ENCODE measurements around the gene C19orf73. TPM values are rescaled to one million over a fixed set of nuclear protein-coding genes. Genes with fewer than 3 reads are reported as not detected.

Gene C19orf73
- total RNA-seq, 1 experiment from 2014 or later, result 1.5 TPM

DNA sequence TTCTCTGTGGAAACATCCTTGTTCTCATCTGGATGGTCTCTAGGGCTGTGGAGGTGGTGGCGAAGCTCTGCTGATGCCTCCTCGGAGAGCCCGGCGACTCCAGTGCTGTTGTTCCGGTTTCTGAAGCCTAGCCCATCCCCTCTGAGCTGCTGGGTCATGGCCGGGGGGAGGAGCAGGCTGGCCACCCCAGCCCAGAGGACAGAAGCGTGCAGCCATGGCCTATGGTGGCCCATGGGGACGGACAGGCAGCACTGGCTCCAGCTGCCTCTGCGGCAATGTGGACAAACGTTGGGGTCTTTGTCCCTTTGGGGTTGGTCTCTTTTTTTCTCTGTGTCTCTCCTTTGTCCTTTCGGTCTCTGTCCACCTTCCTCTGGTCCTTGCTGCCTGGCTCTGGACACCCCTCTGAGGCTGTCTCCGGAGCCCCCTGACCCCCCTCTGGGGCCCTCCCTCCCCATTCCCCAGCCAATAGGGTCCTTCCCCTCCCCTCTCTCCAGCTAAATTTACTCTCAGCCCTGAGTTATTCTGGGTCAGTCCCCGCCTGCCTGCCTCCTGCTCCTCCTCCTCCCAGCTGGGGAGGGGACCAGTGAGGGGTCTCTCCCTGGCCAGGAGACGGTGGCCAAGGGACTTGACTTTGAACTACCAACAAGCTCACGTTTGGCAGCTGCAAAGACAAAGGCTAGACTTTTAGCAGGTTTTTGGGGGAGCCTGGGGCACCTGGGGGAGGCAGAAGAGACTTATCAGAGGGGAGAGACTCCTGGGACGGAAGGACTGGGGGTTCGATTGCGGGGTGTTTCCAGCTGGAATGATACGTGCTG is 36.3 kb upstream of the C19orf73 start, which contains the start of gene HRC:
Gene HRC (minus strand): TSS at position 392 of the 815 bp plus-strand sequence. CDS start 159 bp downstream, at position 233.
- peak in 1 of 2 experiments; percentile 17 for DNase-seq
- H2AFZ ChIP-seq, result no peak within 1 kb of the TSS
- intact Hi-C loops (cut with micrococcal nuclease; ENCODE audit: unreplicated experiment), result no loop called here
- no peaks in the 10 kb centered on the region for H3K9me2 ChIP-seq (ENCODE audit: insufficient read depth)
- TF ChIP-seq, protein P1, sequence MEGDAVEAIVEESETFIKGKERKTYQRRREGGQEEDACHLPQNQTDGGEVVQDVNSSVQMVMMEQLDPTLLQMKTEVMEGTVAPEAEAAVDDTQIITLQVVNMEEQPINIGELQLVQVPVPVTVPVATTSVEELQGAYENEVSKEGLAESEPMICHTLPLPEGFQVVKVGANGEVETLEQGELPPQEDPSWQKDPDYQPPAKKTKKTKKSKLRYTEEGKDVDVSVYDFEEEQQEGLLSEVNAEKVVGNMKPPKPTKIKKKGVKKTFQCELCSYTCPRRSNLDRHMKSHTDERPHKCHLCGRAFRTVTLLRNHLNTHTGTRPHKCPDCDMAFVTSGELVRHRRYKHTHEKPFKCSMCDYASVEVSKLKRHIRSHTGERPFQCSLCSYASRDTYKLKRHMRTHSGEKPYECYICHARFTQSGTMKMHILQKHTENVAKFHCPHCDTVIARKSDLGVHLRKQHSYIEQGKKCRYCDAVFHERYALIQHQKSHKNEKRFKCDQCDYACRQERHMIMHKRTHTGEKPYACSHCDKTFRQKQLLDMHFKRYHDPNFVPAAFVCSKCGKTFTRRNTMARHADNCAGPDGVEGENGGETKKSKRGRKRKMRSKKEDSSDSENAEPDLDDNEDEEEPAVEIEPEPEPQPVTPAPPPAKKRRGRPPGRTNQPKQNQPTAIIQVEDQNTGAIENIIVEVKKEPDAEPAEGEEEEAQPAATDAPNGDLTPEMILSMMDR (conservative IDR thresholded peaks at IDR 0.05), result no peak
- TF ChIP-seq EZH2 (IDR thresholded peaks at IDR 0.05; ENCODE audit: low read depth), result no peak
- no peaks in the 10 kb centered on the region; the same call in 1 of the 2 replicates for H4K20me1 ChIP-seq (ENCODE audit: insufficient read depth)
- no peak within 1 kb of the TSS for H3K4me3 ChIP-seq
- H3K9me3 ChIP-seq (ENCODE audit: insufficient read depth, low read depth), result no peaks in the 10 kb centered on the region
- H3K4me1 ChIP-seq (replicated peaks; ENCODE audit: insufficient read depth), result peaks cover 14% of the 10 kb centered on the region
- ChIA-PET CTCF (no interaction called here), POLR2A (ENCODE audit: unreplicated experiment) (no interaction called here)
- no TSS peak for BruUV-seq (replicated peaks)
- no peak within 1 kb of the TSS for H3K4me2 ChIP-seq
- H3K36me3 ChIP-seq (ENCODE audit: low read depth), result no peaks in the 10 kb centered on the region
- no peaks in the 10 kb centered on the region for H3K27me3 ChIP-seq (ENCODE audit: insufficient read depth, low read depth)
- H3F3A ChIP-seq (ENCODE audit: insufficient read depth, low read depth), result peaks cover 18% of the 10 kb centered on the region; the same call in 1 of the 2 replicates
- H3K27ac ChIP-seq, result no peak within 1 kb of the TSS
- no peaks in the 10 kb centered on the region for H3K79me2 ChIP-seq (ENCODE audit: low read depth)

DNA sequence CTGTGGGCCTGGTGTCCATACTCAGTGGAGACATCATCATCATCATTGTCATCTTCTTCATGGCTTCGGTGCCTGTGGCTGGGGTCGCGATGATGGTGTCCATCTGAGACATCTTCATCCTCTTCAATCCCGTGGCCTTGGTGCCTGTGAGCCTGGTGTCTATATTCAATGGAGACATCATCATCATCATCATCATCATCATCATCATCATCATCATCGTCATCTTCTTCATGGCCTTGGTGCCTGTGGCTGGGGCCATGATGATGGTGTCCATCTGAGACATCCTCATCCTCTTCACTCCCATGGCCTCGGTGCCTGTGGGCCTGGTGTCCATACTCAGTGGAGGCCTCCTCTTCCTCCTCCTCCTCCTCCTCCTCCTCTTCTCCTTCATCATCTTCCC is 35.3 kb upstream of the C19orf73 start:
- BruUV-seq (replicated peaks), result no TSS peak
- Histone ChIP-seq H3K27ac (no peak overlapping the region), H3K79me2 (ENCODE audit: low read depth) (no peaks in the 10 kb centered on the region), H3K36me3 (ENCODE audit: low read depth) (no peaks in the 10 kb centered on the region), H4K20me1 (ENCODE audit: insufficient read depth) (no peaks in the 10 kb centered on the region; the same call in 1 of the 2 replicates), H3K4me3 (no peak overlapping the region), H3F3A (ENCODE audit: insufficient read depth, low read depth) (peaks cover 15% of the 10 kb centered on the region; the same call in 1 of the 2 replicates), H3K9me2 (ENCODE audit: insufficient read depth) (no peaks in the 10 kb centered on the region), H3K4me2 (no peak overlapping the region), H2AFZ (no peak overlapping the region), H3K4me1 (replicated peaks; ENCODE audit: insufficient read depth) (peaks cover 14% of the 10 kb centered on the region), H3K9me3 (ENCODE audit: insufficient read depth, low read depth) (no peaks in the 10 kb centered on the region), H3K27me3 (ENCODE audit: insufficient read depth, low read depth) (no peaks in the 10 kb centered on the region)
- POLR2A ChIA-PET (ENCODE audit: unreplicated experiment), result no interaction called here
- TF ChIP-seq EZH2 (IDR thresholded peaks at IDR 0.05; ENCODE audit: low read depth), result no peak
- TF ChIP-seq, protein P1 (conservative IDR thresholded peaks at IDR 0.05), result no peak
- intact Hi-C loops (cut with micrococcal nuclease; ENCODE audit: unreplicated experiment), result no loop called here
- CTCF ChIA-PET, result no interaction called here
- DNase-seq, result peak in 1 of 2 experiments; percentile 6

DNA sequence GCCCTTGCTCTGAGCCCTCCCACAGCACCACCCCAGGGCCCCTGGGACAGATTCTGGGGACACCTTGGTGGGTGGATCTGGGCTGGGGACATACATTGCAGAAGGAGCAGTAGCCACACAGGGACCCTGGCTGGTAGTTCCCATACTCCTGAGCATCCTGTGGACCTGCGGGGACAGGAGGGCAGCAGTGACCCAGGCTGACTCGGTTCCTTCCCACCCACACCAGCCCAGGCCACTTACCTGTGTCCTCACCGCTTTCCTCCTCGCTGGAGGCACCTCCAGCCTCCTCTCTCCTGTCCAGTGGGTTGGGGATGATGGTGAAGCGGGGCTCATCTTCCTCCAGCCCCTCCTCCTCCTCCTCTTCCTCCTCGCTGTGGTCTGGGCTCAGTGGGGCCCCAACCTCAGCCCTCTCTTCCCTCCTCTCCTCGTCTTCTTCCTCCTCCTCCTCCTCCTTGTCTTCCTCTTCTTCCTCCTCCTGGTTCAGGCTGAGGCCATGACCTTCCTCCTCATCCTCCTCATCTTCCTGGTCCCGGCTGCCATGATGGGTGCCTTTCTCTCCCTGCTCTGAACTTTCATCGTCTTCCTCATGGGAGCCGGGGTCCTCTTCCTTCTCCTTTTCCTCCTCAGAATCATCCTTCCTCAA is 34.3 kb upstream of the C19orf73 start:
- ChIA-PET POLR2A (ENCODE audit: unreplicated experiment) (no interaction called here), CTCF (interaction anchor here (0.7 kb wide), 1 partner anchor 258 kb away, joined by 3 read pairs; no protein-coding TSS in a partner anchor)
- peaks cover 15% of the 10 kb centered on the region; the same call in 1 of the 2 replicates for H3F3A ChIP-seq (ENCODE audit: insufficient read depth, low read depth)
- H3K27me3 ChIP-seq (ENCODE audit: insufficient read depth, low read depth), result no peaks in the 10 kb centered on the region
- no peak overlapping the region for H2AFZ ChIP-seq
- no peak for TF ChIP-seq EZH2 (IDR thresholded peaks at IDR 0.05; ENCODE audit: low read depth)
- TF ChIP-seq, protein P1 (conservative IDR thresholded peaks at IDR 0.05), result no peak
- BruUV-seq (replicated peaks), result no TSS peak
- H4K20me1 ChIP-seq (ENCODE audit: insufficient read depth), result no peaks in the 10 kb centered on the region
- intact Hi-C loops (cut with micrococcal nuclease; ENCODE audit: unreplicated experiment), result no loop called here
- no peaks in the 10 kb centered on the region for H3K36me3 ChIP-seq (ENCODE audit: low read depth)
- H3K4me2 ChIP-seq, result no peak overlapping the region
- H3K27ac ChIP-seq, result no peak overlapping the region
- H3K9me3 ChIP-seq (ENCODE audit: insufficient read depth, low read depth), result no peaks in the 10 kb centered on the region
- peaks cover 17% of the 10 kb centered on the region for H3K4me1 ChIP-seq (replicated peaks; ENCODE audit: insufficient read depth)
- no peaks in the 10 kb centered on the region for H3K79me2 ChIP-seq (ENCODE audit: low read depth)
- H3K4me3 ChIP-seq, result no peak overlapping the region
- DNase-seq, result peak in 1 of 2 experiments; percentile 3
- no peaks in the 10 kb centered on the region for H3K9me2 ChIP-seq (ENCODE audit: insufficient read depth)
